ENCODE results near the gene MYDGF. TPM values are rescaled to one million over a fixed set of nuclear protein-coding genes. Genes with fewer than 3 reads are reported as not detected.
"Not testable (repeated sequence)": the region's sequence is repeated elsewhere in the genome, so short reads cannot be mapped to it uniquely, and the experiment has no call there.

Gene MYDGF
- total RNA-seq, 1 donor from 2014 or later, result 98.5 TPM

DNA sequence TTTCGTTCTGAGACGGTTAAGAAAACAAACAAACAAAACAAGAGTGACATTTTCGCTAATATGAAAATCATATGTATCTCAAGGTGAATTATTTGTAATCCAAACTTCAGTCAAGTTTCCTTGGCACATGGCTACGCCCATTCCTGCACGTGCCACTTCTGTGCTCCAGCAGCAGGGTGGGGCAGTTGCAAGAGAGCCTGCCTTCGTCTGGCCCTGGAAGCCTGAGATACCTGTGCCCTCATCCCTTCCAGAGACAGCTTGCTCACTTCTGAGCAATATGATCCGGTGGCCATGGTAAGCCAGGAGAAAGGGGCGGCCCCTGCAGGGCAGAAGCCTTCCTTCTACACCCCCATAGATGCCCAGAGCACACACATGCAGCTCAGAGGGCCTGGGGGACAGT lies 31.4 kb upstream of the MYDGF start:
- no peak for DNase-seq (ENCODE audit: low spot score)

GRCh38 chr19:4700693-4700970 lies 30.5 kb upstream of the MYDGF start:
- no peak for DNase-seq (ENCODE audit: low spot score)

- DNase-seq (ENCODE audit: low spot score), result no peak
These were observed 29.9 kb upstream of the MYDGF start for GRCh38 chr19:4699826-4700692.

GRCh38 chr19:4697304-4697703 lies 27.2 kb upstream of the MYDGF start:
- no peak for DNase-seq (ENCODE audit: low spot score)

- DNase-seq (ENCODE audit: low spot score), result no peak
These were observed 25.1 kb upstream of the MYDGF start for GRCh38 chr19:4695224-4695731.

GRCh38 chr19:4694211-4694987 lies 24.3 kb upstream of the MYDGF start:
- no peak for DNase-seq (ENCODE audit: low spot score)

DNA sequence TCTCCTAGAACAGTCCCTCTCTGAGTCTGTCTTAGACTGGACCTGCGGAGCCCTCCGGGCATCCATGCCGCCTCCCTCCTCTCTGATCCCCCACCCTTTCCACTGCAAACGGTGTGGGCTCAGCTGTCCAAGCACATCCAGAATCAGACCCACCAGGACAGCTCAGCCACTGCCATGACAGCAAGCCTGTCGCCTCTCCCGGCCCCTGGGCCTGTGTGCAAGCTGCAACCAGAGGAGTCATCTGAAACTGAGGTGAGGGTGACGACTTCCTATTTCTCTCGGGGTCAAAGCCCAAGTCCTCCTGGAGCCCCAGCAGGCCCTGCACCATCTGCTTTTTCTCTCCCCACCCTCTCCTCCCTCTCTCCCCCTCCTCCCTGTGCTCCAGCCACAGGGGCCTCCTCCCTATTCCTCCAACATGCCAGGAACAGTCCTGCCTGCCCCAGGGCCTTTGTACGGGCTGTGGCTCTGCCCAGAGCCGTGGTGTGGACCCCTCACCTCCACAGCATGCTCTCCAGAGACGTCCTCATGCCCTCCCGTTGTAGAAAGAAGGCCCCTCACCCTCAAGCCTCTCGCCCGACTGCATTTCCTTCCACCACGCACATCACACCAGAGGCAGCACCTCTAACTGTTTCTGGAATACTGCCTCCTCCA lies 23.5 kb upstream of the MYDGF start:
- DNase-seq (ENCODE audit: low spot score), result no peak

DNA sequence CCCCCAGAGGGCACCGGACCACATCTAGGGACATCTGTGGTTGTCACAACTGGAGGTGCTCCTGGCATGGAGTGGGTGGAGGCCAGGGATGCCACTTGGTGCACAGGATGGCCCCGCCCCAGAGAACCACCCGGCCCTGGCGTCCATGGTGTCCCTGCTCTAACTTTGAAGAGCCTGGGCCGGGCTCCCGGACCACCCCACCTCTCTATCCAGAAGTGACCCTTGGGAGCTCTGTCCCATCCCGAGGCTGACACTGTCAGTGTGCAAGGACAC lies 22.9 kb upstream of the MYDGF start:
- DNase-seq (ENCODE audit: low spot score), result no peak

DNA sequence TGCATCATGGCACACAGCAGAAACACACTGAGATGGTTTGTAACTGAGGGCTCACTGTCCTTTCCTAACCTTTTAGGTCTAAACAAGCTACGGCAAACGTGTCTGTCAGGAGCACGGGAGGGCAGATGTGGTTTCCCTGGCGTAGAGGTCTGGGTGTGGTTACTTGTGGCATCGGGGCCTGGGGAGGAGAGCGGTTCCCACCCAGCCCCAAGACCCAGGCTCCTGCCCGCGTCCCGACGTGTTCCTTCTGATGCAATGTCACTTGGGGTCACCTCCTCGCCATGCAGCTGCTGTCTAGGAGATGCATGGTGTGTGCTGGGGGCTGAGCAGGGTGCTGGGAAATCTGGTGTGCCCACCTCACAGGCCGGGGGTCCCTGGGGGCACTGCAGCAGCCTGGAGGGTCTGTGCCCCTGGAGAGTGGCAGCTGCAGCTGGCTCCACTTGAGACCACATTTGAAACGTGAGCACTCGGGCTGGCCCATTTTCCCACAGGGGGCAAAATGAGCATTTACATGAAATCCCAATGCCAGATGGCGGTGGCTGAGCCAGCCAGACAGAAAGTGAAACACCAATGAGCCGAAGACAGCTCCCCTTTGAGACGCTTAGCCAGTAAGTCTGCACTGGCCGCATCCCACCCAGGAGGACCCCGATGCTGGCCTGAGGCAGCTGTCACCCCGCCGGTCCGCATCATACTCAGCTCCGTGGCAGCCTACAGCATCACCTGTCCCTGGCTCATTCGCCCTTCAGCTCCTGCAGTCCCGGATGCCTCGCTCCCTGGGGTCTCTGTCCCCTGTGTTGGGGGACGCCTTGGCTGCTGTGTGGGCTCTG lies 22.3 kb upstream of the MYDGF start:
- DNase-seq (ENCODE audit: low spot score), result no peak

GRCh38 chr19:4691373-4691772 lies 21.2 kb upstream of the MYDGF start:
- no peak for DNase-seq (ENCODE audit: low spot score)

DNA sequence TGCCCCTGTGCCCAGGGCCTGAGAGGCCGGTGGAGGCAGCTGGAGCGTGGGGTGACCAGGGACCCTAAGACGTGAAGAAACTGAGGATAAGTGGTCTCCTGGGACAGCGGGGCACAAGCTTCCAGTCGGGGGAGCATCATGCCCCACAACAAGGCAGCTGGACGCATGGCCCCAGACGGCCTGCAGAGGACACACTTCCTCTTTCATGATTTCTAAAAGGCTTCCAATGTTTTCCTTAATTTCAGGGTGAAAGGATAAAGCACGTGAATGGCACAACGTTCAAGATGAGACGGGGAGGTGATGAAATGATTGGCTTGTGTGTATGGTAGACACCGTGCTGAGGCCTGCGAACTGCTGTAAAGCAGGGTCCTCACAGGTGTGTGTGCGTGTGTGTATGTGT lies 20.2 kb upstream of the MYDGF start:
- DNase-seq (ENCODE audit: low spot score), result no peak

GRCh38 chr19:4689403-4689802 lies 19.3 kb upstream of the MYDGF start:
- no peak for DNase-seq (ENCODE audit: low spot score)

DNA sequence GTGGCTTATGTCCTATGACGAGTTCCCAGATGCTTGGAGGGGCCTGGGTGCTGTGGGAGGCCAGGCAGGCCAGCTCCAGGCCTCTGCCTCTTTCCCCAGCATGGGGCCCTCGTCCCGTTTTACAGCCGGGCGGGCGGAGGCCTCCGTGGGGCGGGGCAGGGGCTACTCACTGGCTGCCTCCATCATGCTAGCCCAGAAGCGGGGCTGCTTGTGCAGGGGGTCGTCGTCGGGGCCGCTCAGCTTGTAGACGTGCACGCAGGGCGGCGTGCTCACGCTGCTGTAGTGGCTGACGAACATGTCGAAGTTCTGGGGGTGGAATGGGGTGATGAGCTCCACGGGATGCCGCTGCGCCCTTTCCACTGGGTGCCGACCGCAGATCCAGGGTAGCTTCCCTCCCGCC lies 18.4 kb upstream of the MYDGF start:
- no peak for DNase-seq (ENCODE audit: low spot score)

- DNase-seq (ENCODE audit: low spot score), result no peak
These were observed 17.3 kb upstream of the MYDGF start for GRCh38 chr19:4687396-4687795.

- no peak for DNase-seq (ENCODE audit: low spot score)
These were observed 16.6 kb upstream of the MYDGF start for GRCh38 chr19:4686700-4687099.

DNA sequence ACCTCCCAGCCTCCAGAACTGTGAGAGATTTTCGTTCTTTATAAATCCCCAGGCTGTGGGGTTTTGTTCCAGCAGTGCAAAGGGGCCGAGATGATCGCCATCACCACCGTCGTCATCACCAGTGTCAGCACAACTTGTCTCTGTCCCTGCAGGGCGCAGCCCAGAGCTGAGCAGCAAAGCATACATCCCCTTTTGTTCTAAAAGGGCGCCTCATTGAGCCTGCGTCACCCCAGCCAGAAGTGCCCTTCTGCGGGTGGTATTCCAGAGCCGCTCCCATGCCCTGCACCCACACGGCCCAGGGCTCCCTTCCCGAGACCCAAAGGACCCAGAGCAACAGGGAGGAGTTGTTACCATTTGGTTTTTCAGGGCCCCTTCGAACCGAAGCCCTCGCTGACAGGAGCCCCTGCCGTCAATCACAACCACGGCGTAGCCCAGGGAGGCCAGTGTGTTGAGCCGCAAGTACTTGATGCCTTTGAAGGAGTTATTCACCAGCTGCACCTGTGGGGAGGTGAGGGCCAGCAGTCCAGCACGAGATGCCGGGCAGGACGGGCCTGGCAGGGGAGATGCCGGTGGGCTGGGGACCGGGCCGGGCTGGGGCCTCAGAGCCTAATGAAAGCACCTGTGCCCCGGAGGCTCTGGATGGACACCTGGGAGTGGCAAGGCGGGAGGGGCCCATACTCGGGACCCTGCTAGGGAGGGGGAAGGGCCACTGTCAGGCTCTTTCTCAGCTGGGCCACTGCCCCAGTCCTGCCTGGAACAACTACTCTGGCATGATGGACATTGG lies 14.4 kb upstream of the MYDGF start:
- DNase-seq (ENCODE audit: low spot score), result no peak

GRCh38 chr19:4682417-4683200 lies 12.5 kb upstream of the MYDGF start:
- DNase-seq (ENCODE audit: low spot score), result no peak

GRCh38 chr19:4680021-4680420 lies 9.9 kb upstream of the MYDGF start:
- DNase-seq (ENCODE audit: low spot score), result not testable (repeated sequence)

GRCh38 chr19:4678881-4679790 lies 9.0 kb upstream of the MYDGF start:
- no peak for DNase-seq (ENCODE audit: low spot score)

All from mesenteric fat pad (tissue), 1 donor.